SK-N-MC (cell line): ENCODE measurements around the gene SEMG1.

Experiments
- FOXP2 ChIP-seq: optimal IDR thresholded peaks from 2 replicates; pipeline ENCODE3; 2011; ENCODE audit warnings: mild to moderate bottlenecking, moderate library complexity; ENCODE audit not compliant: insufficient read depth; ENCODE audit errors: extremely low read length, control extremely low read depth
- POLR2AphosphoS5 ChIP-seq: IDR thresholded peaks from 2 replicates; pipeline ENCODE4 v1.6.1; 2012; ENCODE audit warnings: mild to moderate bottlenecking, low read depth, low read length, borderline replicate concordance

DNA sequence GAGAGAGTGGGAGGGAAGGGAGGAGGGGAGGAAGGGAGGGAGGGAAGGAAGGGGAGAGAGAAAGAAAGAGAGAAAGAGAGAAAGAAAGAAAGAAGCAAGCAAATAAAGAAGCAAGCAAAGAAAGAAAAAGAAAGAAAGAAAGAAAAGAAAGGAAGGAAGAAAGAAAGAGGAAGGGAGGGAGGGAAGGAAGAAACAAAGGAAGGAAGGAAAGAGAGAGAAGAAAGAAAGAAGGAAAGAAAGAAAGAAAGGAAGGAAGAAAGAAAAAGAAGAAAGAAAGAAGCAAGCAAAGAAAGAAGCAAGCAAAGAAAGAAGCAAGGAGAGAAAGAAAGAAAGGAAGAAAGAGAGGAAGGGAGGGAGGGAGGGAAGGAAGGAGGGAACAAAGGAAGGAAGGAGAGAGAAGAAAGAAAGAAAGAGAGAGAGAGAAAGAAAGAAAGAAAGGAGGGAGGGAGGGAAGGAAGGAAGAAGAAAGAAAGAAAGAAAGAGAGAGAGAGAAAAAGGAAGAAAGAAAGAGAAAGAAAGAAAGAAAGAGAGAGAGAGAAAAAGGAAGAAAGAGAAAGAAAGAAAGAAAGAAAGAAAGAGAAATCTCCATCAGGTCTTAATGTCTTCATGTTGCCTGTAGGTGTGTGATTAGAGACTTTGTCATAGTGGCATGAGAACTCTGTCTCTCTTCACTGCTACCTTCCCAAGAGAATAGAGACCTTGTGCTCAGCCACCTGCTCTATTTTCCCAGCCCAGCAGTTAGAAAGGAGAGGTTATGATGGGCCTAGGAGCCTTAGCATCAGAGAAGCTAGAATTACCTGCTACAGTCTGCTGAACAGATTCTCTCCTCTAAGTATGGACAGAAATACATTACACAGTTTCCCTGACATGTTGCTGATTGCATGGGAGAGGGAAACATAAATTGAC lies 5.0 kb downstream of the SEMG1 start:
- TF ChIP-seq POLR2AphosphoS5 (no peak), FOXP2 (no peak)
